ENCODE data around the gene LSM8.

GRCh38 chr7:118214833-118215182, 30.8 kb downstream of the LSM8 start:
- no peak for TF ChIP-seq CTCF (IDR thresholded peaks at IDR 0.05; ENCODE audit: low read depth, low read length)
- no peak for TF ChIP-seq POLR2A (IDR thresholded peaks at IDR 0.05; ENCODE audit: extremely low read depth, insufficient read length)
- no peak for TF ChIP-seq MAX (IDR thresholded peaks at IDR 0.05; ENCODE audit: low read depth, low read length)

All from NB4 (cell line).